AG09319 (cell line): ENCODE measurements around the gene MC1R.
"Not testable (repeated sequence)": the region's sequence is repeated elsewhere in the genome, so short reads cannot be mapped to it uniquely, and the experiment has no call there.

Source experiments
- DNase-seq: peaks from one replicate; pipeline ENCODE4 v3.0.0-alpha.2; 2010; ENCODE audit warnings: low read depth; ENCODE audit errors: extremely low read depth
- TF ChIP-seq, protein P1 (sequence below): IDR thresholded peaks from 2 replicates; pipeline ENCODE4 v1.5.1; 2011; ENCODE audit warnings: low read depth, mild to moderate bottlenecking, inconsistent platforms, low read length, moderate library complexity

The MC1R gene

DNA sequence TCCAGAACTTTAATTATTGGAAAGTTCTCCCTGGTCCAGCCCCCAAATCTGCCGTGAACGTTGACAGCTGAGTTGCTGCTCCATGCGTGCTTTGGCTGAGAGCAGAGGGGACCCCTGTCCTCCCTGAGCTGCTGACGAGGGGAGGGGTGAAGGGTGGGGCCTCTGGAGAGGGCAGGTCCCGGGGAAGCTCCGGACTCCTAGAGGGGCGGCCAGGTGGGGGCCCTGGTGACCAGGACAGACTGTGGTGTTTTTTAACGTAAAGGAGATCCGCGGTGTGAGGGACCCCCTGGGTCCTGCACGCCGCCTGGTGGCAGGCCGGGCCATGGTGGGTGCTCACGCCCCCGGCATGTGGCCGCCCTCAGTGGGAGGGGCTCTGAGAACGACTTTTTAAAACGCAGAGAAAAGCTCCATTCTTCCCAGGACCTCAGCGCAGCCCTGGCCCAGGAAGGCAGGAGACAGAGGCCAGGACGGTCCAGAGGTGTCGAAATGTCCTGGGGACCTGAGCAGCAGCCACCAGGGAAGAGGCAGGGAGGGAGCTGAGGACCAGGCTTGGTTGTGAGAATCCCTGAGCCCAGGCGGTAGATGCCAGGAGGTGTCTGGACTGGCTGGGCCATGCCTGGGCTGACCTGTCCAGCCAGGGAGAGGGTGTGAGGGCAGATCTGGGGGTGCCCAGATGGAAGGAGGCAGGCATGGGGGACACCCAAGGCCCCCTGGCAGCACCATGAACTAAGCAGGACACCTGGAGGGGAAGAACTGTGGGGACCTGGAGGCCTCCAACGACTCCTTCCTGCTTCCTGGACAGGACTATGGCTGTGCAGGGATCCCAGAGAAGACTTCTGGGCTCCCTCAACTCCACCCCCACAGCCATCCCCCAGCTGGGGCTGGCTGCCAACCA, at the start of gene MC1R:
Gene MC1R, plus strand, starts transcription at position 410 of the 895 bp plus-strand sequence. Its CDS starts 397 bp downstream, at position 807.
- TF ChIP-seq, protein P1, sequence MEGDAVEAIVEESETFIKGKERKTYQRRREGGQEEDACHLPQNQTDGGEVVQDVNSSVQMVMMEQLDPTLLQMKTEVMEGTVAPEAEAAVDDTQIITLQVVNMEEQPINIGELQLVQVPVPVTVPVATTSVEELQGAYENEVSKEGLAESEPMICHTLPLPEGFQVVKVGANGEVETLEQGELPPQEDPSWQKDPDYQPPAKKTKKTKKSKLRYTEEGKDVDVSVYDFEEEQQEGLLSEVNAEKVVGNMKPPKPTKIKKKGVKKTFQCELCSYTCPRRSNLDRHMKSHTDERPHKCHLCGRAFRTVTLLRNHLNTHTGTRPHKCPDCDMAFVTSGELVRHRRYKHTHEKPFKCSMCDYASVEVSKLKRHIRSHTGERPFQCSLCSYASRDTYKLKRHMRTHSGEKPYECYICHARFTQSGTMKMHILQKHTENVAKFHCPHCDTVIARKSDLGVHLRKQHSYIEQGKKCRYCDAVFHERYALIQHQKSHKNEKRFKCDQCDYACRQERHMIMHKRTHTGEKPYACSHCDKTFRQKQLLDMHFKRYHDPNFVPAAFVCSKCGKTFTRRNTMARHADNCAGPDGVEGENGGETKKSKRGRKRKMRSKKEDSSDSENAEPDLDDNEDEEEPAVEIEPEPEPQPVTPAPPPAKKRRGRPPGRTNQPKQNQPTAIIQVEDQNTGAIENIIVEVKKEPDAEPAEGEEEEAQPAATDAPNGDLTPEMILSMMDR: peak; percentile 58
- DNase-seq: no peak

DNA sequence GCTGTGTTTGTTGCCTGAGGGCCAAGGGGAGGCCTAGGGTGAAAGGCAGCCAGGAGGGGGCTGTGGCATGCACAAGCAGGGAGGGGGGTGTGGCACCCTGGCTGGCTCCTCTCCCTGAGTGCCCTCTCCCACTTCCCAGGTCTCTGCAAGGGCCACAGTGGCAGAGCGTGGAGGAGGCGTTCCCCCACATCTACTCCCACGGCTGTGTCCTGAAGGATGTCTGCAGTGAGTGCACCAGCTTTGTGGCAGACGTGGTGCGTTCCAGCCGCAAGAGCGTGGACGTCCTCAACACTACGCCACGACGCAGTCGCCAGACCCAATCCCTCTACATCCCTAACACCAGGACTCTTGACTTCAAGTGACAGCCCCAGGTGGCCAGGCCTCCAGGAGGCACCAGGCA, 48.8 kb upstream of the MC1R start:
- TF ChIP-seq, protein P1: no peak

DNA sequence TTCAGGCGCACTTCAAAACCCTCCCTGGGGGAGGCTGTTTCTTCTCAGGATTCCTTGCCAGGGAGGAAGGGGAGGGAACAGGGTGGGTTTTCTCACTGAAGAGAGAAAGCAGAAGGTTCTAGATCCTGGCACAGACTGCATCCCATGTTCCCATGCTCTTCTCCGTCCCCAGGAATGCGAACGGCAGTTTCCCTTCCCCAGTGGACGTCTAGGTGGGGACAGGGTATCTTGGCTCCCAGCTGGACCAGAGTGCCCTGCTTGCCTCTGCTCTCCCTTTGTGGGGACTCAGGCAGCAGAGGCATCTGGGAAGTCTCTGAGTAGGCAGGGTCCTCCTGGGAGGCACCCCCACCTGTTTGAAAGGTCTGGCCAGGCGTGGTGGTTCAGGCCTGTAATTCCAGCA, 48.2 kb upstream of the MC1R start:
- DNase-seq: no peak
- TF ChIP-seq, protein P1: no peak

More for the DNA sequence above, 48.8 kb upstream of the MC1R start:
- no peak for DNase-seq

GRCh38 chr16:89871895-89872294, 46.8 kb upstream of the MC1R start:
- no peak for DNase-seq
- TF ChIP-seq, protein P1: no peak

DNA sequence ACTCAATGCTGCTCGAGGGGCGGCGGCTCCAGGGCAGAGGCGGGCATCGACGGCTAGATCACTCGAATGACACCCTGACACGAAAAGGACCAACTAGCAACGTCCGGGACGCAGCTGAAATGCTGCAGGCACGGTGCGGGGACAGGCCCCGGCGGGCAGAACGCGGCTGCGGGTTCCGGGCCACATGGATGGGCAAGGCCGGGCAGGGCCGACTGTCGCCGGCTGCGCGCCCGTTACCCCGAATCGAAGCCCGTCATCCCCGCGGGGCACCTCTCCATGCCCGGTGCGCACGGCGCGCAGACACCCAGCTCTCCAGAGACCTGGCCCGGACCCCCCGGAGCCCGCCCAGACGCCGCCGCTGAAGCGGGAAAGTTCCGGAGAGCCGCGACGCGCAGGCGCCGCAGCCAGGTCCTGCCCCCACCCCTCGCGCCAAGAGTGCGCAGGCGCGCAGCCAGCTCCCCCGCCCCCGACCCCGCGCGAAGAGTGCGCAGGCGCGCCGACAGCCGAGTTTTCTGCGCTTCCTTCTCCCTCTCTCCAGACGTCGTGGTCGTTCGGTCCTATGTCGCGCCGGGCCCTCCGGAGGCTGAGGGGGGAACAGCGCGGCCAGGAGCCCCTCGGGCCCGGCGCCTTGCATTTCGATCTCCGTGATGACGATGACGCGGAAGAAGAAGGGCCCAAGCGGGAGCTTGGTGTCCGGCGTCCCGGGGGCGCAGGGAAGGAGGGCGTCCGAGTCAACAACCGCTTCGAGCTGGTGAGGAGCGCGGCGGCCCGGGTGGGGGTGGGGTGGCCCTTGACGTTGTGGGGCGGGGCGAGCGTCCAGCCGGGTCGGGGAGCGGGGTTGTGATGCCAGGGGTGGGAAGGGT, 45.3 kb upstream of the MC1R start, which contains the start of gene TCF25:
Gene TCF25, plus strand, starts transcription at position 484 of the 863 bp plus-strand sequence. Its CDS starts 76 bp downstream, at position 560.
- DNase-seq: peak; percentile 52
- TF ChIP-seq, protein P1: no peak

- peak; percentile 94 for DNase-seq
- TF ChIP-seq, protein P1: no peak
These were observed 44.5 kb upstream of the MC1R start for GRCh38 chr16:89873972-89874689.

DNA sequence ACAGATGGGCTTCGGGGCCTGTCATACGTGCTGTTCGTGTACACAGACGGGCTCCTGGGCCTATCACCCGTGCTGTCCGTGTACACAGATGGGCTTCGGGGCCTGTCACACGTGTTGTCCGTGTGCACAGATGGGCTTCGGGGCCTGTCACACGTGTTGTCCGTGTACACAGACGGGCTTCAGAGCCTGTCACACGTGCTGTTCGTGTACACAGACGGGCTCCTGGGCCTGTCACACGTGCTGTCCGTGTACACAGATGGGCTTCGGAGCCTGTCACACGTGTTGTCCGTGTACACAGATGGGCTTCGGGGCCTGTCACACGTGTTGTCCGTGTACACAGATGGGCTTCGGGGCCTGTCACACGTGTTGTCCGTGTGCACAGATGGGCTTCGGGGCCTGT, 39.5 kb upstream of the MC1R start:
- DNase-seq: not testable (repeated sequence)
